Gastrocnemius medialis (tissue), 4 donors: ENCODE data around the gene SERTAD4.

ENCODE experiments used
- POLR2A ChIP-seq, 2 donors: fragments of 450-650 bp; IDR thresholded peaks; one replicate each; pipeline ENCODE4 v1.6.1; 2017; ENCODE audit warnings: antibody characterized with exemption in 2 of 2, mild to moderate bottlenecking in 2 of 2, moderate library complexity in 2 of 2
- TF ChIP-seq, protein P1 (sequence below), 5 experiments: fragments of 450-650 bp in 3 of 5; fragments of 200-600 bp in 2 of 5; sonication (generic) in 2 of 5; IDR thresholded peaks in 4 of 5; conservative IDR thresholded peaks in 1 of 5; 1 replicate in 4 of 5; 2 replicates in 1 of 5; pipeline ENCODE4 v1.5.1; 2016 to 2019; ENCODE audit warnings: antibody characterized with exemption in 5 of 5, mild to moderate bottlenecking in 3 of 5, moderate library complexity in 3 of 5

DNA sequence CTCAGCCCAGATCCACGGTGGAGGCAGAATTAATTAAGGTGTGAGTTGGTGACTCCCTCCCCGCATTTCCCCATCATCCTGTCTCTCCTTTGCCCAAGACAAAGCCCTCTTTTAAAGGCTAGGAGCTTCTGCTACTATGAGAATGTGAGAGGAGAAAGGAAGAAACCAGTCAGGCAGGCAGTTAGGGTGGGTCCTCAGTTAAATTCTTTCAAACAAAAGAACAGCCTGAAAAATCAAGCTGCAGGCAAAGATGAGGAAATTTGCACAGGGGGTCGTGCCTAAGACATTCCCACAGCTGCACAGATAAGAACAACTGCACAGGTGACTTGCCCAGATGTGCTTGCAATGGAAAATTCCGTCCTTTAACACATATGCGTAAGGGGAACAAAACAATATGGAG, 47.6 kb downstream of the SERTAD4 start:
- TF ChIP-seq, protein P1, sequence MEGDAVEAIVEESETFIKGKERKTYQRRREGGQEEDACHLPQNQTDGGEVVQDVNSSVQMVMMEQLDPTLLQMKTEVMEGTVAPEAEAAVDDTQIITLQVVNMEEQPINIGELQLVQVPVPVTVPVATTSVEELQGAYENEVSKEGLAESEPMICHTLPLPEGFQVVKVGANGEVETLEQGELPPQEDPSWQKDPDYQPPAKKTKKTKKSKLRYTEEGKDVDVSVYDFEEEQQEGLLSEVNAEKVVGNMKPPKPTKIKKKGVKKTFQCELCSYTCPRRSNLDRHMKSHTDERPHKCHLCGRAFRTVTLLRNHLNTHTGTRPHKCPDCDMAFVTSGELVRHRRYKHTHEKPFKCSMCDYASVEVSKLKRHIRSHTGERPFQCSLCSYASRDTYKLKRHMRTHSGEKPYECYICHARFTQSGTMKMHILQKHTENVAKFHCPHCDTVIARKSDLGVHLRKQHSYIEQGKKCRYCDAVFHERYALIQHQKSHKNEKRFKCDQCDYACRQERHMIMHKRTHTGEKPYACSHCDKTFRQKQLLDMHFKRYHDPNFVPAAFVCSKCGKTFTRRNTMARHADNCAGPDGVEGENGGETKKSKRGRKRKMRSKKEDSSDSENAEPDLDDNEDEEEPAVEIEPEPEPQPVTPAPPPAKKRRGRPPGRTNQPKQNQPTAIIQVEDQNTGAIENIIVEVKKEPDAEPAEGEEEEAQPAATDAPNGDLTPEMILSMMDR (IDR thresholded peaks at IDR 0.05 in 4 of 5, conservative IDR thresholded peaks at IDR 0.05 in 1 of 5) = no peak
- TF ChIP-seq POLR2A (IDR thresholded peaks at IDR 0.05) = no peak
